HEK293 (cell line): Measurements from ENCODE around the gene SLC25A22.

ENCODE experiments used
- CTCF ChIA-PET: fragments of 350-600 bp; formaldehyde crosslinking; extraction: SDS; loops from one replicate; lab custom pipeline; 2021; ENCODE audit warnings: antibody characterized with exemption; lab: Yijun Ruan, JAX
- POLR2A ChIA-PET: fragments of 300-600 bp; formaldehyde crosslinking; extraction: SDS; loops from one replicate; lab custom pipeline; 2020; ENCODE audit warnings: antibody characterized with exemption, inconsistent platforms; lab: Yijun Ruan, JAX
- H3K27ac ChIP-seq: fragments of 200-500 bp; sonication (Bioruptor generic); 2 replicates; pipeline ENCODE4 v1.5.1; 2014; ENCODE audit warnings: low read depth, low read length, control low read depth, inconsistent platforms; ENCODE audit errors: extremely low read depth
- H3K36me3 ChIP-seq, 2 experiments: fragments of 200-500 bp in 1 of 2; sonication (Bioruptor generic) in 1 of 2; 1 replicate in 1 of 2; 2 replicates in 1 of 2; pipeline ENCODE4 v1.5.1; 2014 to 2017; ENCODE audit warnings: inconsistent platforms in 2 of 2, low read length in 2 of 2; ENCODE audit not compliant: control insufficient read depth in 2 of 2, insufficient read depth in 1 of 2
- H3K4me1 ChIP-seq: fragments of 200-500 bp; sonication (Bioruptor generic); 2 replicates; pipeline ENCODE4 v1.5.1; 2014; ENCODE audit warnings: mild to moderate bottlenecking, low read length, inconsistent platforms; ENCODE audit not compliant: control insufficient read depth, insufficient read depth
- H3K4me3 ChIP-seq: 2 replicates; pipeline ENCODE4 v1.5.1; 2011; ENCODE audit warnings: low read depth, mild to moderate bottlenecking, control low read depth, low read length, moderate library complexity
- H3K9me3 ChIP-seq: fragments of 200-500 bp; sonication (Bioruptor generic); 2 replicates; pipeline ENCODE4 v1.5.1; 2014; ENCODE audit warnings: low read depth, low read length, inconsistent platforms; ENCODE audit not compliant: control insufficient read depth, insufficient read depth
- CTCF ChIP-seq: fragments of 450-650 bp; formaldehyde crosslinking; IDR thresholded peaks from 2 replicates; pipeline ENCODE4 v1.5.1; 2016; ENCODE audit warnings: missing biosample characterization, missing genetic modification characterization
- HIC1 ChIP-seq: fragments of 450-650 bp; formaldehyde crosslinking; IDR thresholded peaks from 2 replicates; pipeline ENCODE4 v1.5.1; 2016; ENCODE audit warnings: missing biosample characterization, missing genetic modification characterization
- KLF17 ChIP-seq: fragments of 450-650 bp; formaldehyde crosslinking; IDR thresholded peaks from 2 replicates; pipeline ENCODE4 v1.5.1; 2016; ENCODE audit warnings: missing biosample characterization, missing genetic modification characterization
- KLF8 ChIP-seq: fragments of 450-650 bp; formaldehyde crosslinking; IDR thresholded peaks from 2 replicates; pipeline ENCODE4 v1.5.1; 2016; ENCODE audit warnings: missing biosample characterization, missing genetic modification characterization
- SCRT2 ChIP-seq: fragments of 450-650 bp; formaldehyde crosslinking; IDR thresholded peaks from 2 replicates; pipeline ENCODE4 v1.5.1; 2016; ENCODE audit warnings: missing biosample characterization, missing genetic modification characterization
- ZBTB10 ChIP-seq: fragments of 450-650 bp; formaldehyde crosslinking; IDR thresholded peaks from 2 replicates; pipeline ENCODE4 v1.5.1; 2016; ENCODE audit warnings: missing biosample characterization, missing genetic modification characterization
- ZNF202 ChIP-seq: fragments of 450-650 bp; formaldehyde crosslinking; IDR thresholded peaks from 2 replicates; pipeline ENCODE4 v1.5.1; 2016; ENCODE audit warnings: missing biosample characterization, missing genetic modification characterization, borderline replicate concordance
- ZNF341 ChIP-seq: fragments of 450-650 bp; formaldehyde crosslinking; IDR thresholded peaks from 2 replicates; pipeline ENCODE4; 2016; ENCODE audit warnings: low read depth, missing biosample characterization, missing genetic modification characterization
- ZNF513 ChIP-seq: fragments of 450-650 bp; IDR thresholded peaks from 2 replicates; pipeline ENCODE4 v1.5.1; 2018; ENCODE audit warnings: missing biosample characterization, missing genetic modification characterization
- ZNF600 ChIP-seq: fragments of 450-650 bp; formaldehyde crosslinking; IDR thresholded peaks from 2 replicates; pipeline ENCODE4 v1.5.1; 2016; ENCODE audit warnings: missing biosample characterization, missing genetic modification characterization
- ZNF660 ChIP-seq: fragments of 450-650 bp; IDR thresholded peaks from 2 replicates; pipeline ENCODE4 v1.5.1; 2018; ENCODE audit warnings: missing biosample characterization, mild to moderate bottlenecking, missing genetic modification characterization
- ZNF843 ChIP-seq: fragments of 450-650 bp; formaldehyde crosslinking; IDR thresholded peaks from 2 replicates; pipeline ENCODE4 v1.5.1; 2016; ENCODE audit warnings: missing biosample characterization, missing genetic modification characterization

SLC25A22 gene

GRCh38 chr11:763549-764321, 34.3 kb downstream of the SLC25A22 start (continued):
- no peak for TF ChIP-seq ZNF513 (tag by site-specific recombination)
- peak; percentile 50 for TF ChIP-seq SCRT2

- Histone ChIP-seq H3K36me3 (peaks cover 4 to 91% of the 10 kb centered on the region in 2 experiments; a peak in 2 of 3 replicates), H3K4me1 (no peaks in the 10 kb centered on the region), H3K27ac (no peak overlapping the region), H3K4me3 (no peak overlapping the region), H3K9me3 (no peaks in the 10 kb centered on the region)
- POLR2A ChIA-PET: interaction anchor here (1.2 to 1.6 kb wide), 3 partner anchors 9 to 33 kb away, joined by 3 to 8 read pairs (median 4); partner anchors contain the start of gene TALDO1
- CTCF ChIA-PET: interaction anchor here (0.6 to 0.7 kb wide), 2 partner anchors 32 to 108 kb away, joined by 3 to 4 read pairs; no protein-coding TSS in a partner anchor
- TF ChIP-seq KLF8 (peak; percentile 87; the same call in 1 of the 2 replicates), ZNF202 (tag by site-specific recombination) (no peak)
- TF ChIP-seq, all 188 proteins: peak for 1
Measured at GRCh38 chr11:763073-763463, 35.0 kb downstream of the SLC25A22 start.

- POLR2A ChIA-PET: interaction anchor here (1.1 to 1.6 kb wide), 3 partner anchors 9 to 56 kb away, joined by 3 to 8 read pairs (median 3); partner anchors contain the start of gene TALDO1
- TF ChIP-seq KLF17 (tag by site-specific recombination): peak; percentile 56; the same call in 1 of the 2 replicates
- TF ChIP-seq HIC1 (tag by site-specific recombination): peak; percentile 72; the same call in 1 of the 2 replicates
- peak; percentile 85 for TF ChIP-seq CTCF
- peak; percentile 74 for TF ChIP-seq ZNF341 (tag by site-specific recombination)
- no peak for TF ChIP-seq ZBTB10 (tag by site-specific recombination)
- TF ChIP-seq ZNF660 (tag by site-specific recombination): no peak
- TF ChIP-seq ZNF843 (tag by site-specific recombination): no peak
- TF ChIP-seq ZNF600 (tag by site-specific recombination): peak; percentile 55; the same call in 1 of the 2 replicates
- TF ChIP-seq, all 188 proteins: peak for 5
- peaks cover 4 to 95% of the 10 kb centered on the region in 2 experiments; a peak in 2 of 3 replicates for H3K36me3 ChIP-seq
- H3K9me3 ChIP-seq: no peaks in the 10 kb centered on the region
- CTCF ChIA-PET: interaction anchor here (0.6 kb wide), 1 partner anchor 107 kb away, joined by 4 read pairs; no protein-coding TSS in a partner anchor
- no peaks in the 10 kb centered on the region for H3K4me1 ChIP-seq
- H3K4me3 ChIP-seq: no peak overlapping the region
- H3K27ac ChIP-seq: no peak overlapping the region
Measured at GRCh38 chr11:762421-763072, 35.5 kb downstream of the SLC25A22 start.
